Smooth muscle cell (in vitro differentiated cells): ENCODE results near the gene WFDC1. TPM values are rescaled to one million over a fixed set of nuclear protein-coding genes. Genes with fewer than 3 reads are reported as not detected.

ENCODE experiments used
- DNase-seq: peaks from one replicate; lab custom pipeline; 2025; ENCODE audit not compliant: unreplicated experiment; lab: John Stamatoyannopoulos, UW
- H2AFZ ChIP-seq: fragments of 200-600 bp; sonication (generic); 2 replicates; pipeline ENCODE4 v1.6.0; 2016; ENCODE audit warnings: antibody characterized with exemption, low read depth, mild to moderate bottlenecking
- H3F3A ChIP-seq: fragments of 200-600 bp; sonication (generic); 2 replicates; pipeline ENCODE4 v1.6.0; 2017; ENCODE audit warnings: antibody characterized with exemption, low read depth
- H3K27ac ChIP-seq: fragments of 200-600 bp; sonication (generic); 2 replicates; pipeline ENCODE4 v1.5.1; 2016; ENCODE audit warnings: low read depth, mild to moderate bottlenecking
- H3K27me3 ChIP-seq: fragments of 200-600 bp; sonication (generic); 2 replicates; pipeline ENCODE4 v1.6.1; 2016; ENCODE audit warnings: low read depth, mild to moderate bottlenecking
- H3K36me3 ChIP-seq: fragments of 200-600 bp; sonication (generic); 2 replicates; pipeline ENCODE4 v1.5.1; 2016; ENCODE audit warnings: low read depth
- H3K4me1 ChIP-seq: fragments of 200-600 bp; sonication (generic); 2 replicates; pipeline ENCODE4 v1.5.1; 2016; ENCODE audit warnings: low read depth
- H3K4me2 ChIP-seq: fragments of 200-600 bp; sonication (generic); 2 replicates; pipeline ENCODE4 v1.6.0; 2016; ENCODE audit warnings: mild to moderate bottlenecking
- H3K4me3 ChIP-seq: fragments of 200-600 bp; sonication (generic); 2 replicates; pipeline ENCODE4 v1.5.1; 2016; ENCODE audit warnings: mild to moderate bottlenecking
- H3K79me2 ChIP-seq: fragments of 200-600 bp; sonication (generic); 2 replicates; pipeline ENCODE4 v1.6.0; 2016; ENCODE audit warnings: low read depth, mild to moderate bottlenecking
- H3K9ac ChIP-seq: fragments of 200-600 bp; sonication (generic); 2 replicates; pipeline ENCODE4 v1.6.0; 2016; ENCODE audit warnings: low read depth
- H3K9me3 ChIP-seq: fragments of 200-600 bp; sonication (generic); replicated peaks from 2 replicates; pipeline ENCODE4 v1.5.1; 2016; ENCODE audit warnings: low read depth
- H4K20me1 ChIP-seq: fragments of 200-600 bp; sonication (generic); 2 replicates; pipeline ENCODE4 v1.6.0; 2016; ENCODE audit warnings: low read depth
- WGBS: methylation state at CpG from one replicate; pipeline ENCODE4 v1.1.7; 2016; ENCODE audit warnings: low lambda C conversion rate; 5-methylcytosine and 5-hydroxymethylcytosine counted together
- polyA plus RNA-seq: library from polyadenylated mRNA; unstranded; fragments of >200 nt; fragmentation: Nextera tagmentation; extraction: Ambion mirVana; gene quantifications from 2 replicates; pipeline ENCODE4 v1.2.1, GENCODE V29; 2016
- total RNA-seq: library from RNA; depleted of rRNA; stranded (reverse); fragments of >200 nt; gene quantifications from 2 replicates; pipeline ENCODE4 v1.2.3, GENCODE V29; 2014
- TF ChIP-seq, protein P1 (sequence below): fragments of 200-600 bp; sonication (generic); IDR thresholded peaks from 2 replicates; pipeline ENCODE4 v1.5.1; 2017; ENCODE audit warnings: borderline replicate concordance, mild to moderate bottlenecking, antibody characterized with exemption; ENCODE audit not compliant: insufficient read depth, poor library complexity, severe bottlenecking

Gene WFDC1
- total and polyA plus RNA-seq, 2 experiments from 2014 or later: 176 to 362 TPM

DNA sequence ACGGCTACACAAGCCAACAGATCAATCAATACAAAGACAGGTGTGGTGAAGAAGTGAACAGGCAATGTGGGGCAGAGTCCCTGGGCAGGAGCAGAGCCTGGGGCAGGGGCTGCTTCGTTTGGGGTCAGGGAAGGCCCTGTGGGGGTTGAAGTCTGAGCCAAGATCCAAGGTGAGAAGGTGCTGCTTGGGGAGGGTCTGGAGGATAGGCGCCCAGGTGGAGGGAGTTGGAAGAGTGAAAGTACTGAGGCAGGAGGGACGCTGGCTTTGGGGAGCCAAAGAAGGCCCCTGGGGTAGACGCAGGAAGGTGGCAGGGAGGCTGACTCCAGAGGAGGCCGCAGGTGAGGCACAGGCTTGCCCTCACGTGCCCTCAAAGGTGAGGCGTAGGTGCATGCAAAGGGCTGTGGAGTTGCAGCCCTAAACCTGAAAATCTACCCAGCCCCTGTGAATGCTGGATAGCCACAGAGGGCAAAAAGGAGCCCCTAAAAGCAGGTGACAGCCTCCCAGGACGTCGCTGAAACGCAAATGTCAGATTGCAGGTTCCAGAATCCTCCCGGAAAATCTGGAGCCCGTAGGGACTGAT lies 33.3 kb downstream of the WFDC1 start:
- WGBS: 85% methylated on average over 12 of the region's 13 CpGs
- peaks cover 8% of the 10 kb centered on the region for H3K36me3 ChIP-seq
- no peak for DNase-seq
- H3K27me3 ChIP-seq: no peaks in the 10 kb centered on the region
- H2AFZ ChIP-seq: no peak overlapping the region
- no peaks in the 10 kb centered on the region for H3K4me1 ChIP-seq
- no peak overlapping the region for H3K9ac ChIP-seq
- H3K9me3 ChIP-seq: no peaks in the 10 kb centered on the region
- no peak overlapping the region for H3K4me3 ChIP-seq
- no peak overlapping the region for H3K27ac ChIP-seq
- TF ChIP-seq, protein P1, sequence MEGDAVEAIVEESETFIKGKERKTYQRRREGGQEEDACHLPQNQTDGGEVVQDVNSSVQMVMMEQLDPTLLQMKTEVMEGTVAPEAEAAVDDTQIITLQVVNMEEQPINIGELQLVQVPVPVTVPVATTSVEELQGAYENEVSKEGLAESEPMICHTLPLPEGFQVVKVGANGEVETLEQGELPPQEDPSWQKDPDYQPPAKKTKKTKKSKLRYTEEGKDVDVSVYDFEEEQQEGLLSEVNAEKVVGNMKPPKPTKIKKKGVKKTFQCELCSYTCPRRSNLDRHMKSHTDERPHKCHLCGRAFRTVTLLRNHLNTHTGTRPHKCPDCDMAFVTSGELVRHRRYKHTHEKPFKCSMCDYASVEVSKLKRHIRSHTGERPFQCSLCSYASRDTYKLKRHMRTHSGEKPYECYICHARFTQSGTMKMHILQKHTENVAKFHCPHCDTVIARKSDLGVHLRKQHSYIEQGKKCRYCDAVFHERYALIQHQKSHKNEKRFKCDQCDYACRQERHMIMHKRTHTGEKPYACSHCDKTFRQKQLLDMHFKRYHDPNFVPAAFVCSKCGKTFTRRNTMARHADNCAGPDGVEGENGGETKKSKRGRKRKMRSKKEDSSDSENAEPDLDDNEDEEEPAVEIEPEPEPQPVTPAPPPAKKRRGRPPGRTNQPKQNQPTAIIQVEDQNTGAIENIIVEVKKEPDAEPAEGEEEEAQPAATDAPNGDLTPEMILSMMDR: no peak
- H3K79me2 ChIP-seq: no peaks in the 10 kb centered on the region
- no peak overlapping the region for H3K4me2 ChIP-seq
- no peaks in the 10 kb centered on the region for H3F3A ChIP-seq
- no peaks in the 10 kb centered on the region for H4K20me1 ChIP-seq

- Histone ChIP-seq H4K20me1 (no peaks in the 10 kb centered on the region), H3K79me2 (no peaks in the 10 kb centered on the region), H2AFZ (no peak overlapping the region), H3K4me3 (no peak overlapping the region), H3K4me1 (no peaks in the 10 kb centered on the region), H3F3A (no peaks in the 10 kb centered on the region), H3K9ac (no peak overlapping the region), H3K36me3 (peaks cover 8% of the 10 kb centered on the region), H3K4me2 (no peak overlapping the region), H3K27ac (no peak overlapping the region), H3K9me3 (no peaks in the 10 kb centered on the region), H3K27me3 (no peaks in the 10 kb centered on the region)
- DNase-seq: no peak
- TF ChIP-seq, protein P1: no peak
- 93% methylated on average over 8 of the region's 8 CpGs for WGBS
These were observed 34.3 kb downstream of the WFDC1 start for GRCh38 chr16:84329016-84329415.

- H3K27me3 ChIP-seq: no peaks in the 10 kb centered on the region
- TF ChIP-seq, protein P1: no peak
- WGBS: 88% methylated on average over 18 of the region's 18 CpGs
- no peak overlapping the region for H3K9ac ChIP-seq
- H3F3A ChIP-seq: no peaks in the 10 kb centered on the region
- H3K79me2 ChIP-seq: no peaks in the 10 kb centered on the region
- H3K4me3 ChIP-seq: no peak overlapping the region
- H3K27ac ChIP-seq: no peak overlapping the region
- no peaks in the 10 kb centered on the region for H3K9me3 ChIP-seq
- no peak overlapping the region for H3K4me2 ChIP-seq
- no peak overlapping the region for H2AFZ ChIP-seq
- peaks cover 8% of the 10 kb centered on the region for H3K36me3 ChIP-seq
- no peaks in the 10 kb centered on the region for H3K4me1 ChIP-seq
- H4K20me1 ChIP-seq: no peaks in the 10 kb centered on the region
- DNase-seq: no peak
These were observed 35.4 kb downstream of the WFDC1 start for GRCh38 chr16:84329843-84330684.
